HCT116 (cell line): ENCODE measurements around the gene DRC7. TPM values are rescaled to one million over a fixed set of nuclear protein-coding genes. Genes with fewer than 3 reads are reported as not detected.

ENCODE experiments used
- ATAC-seq: fragments of 200-7000 bp; cut with Tn5 transposase; 2 replicates; pipeline ENCODE4 v1.9.1; 2020; ENCODE audit warnings: mild to moderate bottlenecking, moderate library complexity
- BruUV-seq: library from RNA; stranded (reverse); fragments of 400-500 nt; replicated peaks from 2 replicates; lab custom pipeline; 2021; lab: Mats Ljungman, UMichigan
- CTCF ChIA-PET: fragments of 300-600 bp; sonication (Branson Sonifier 250); formaldehyde crosslinking; loops from one replicate; lab custom pipeline; 2021; ENCODE audit warnings: antibody characterized with exemption; lab: Charles Lee
- POLR2A ChIA-PET: fragments of 300-600, 350-600 bp; sonication (Branson Sonifier 250); formaldehyde crosslinking; loops from one replicate; lab custom pipeline; 2021; ENCODE audit warnings: antibody characterized with exemption; lab: Charles Lee
- RAD21 ChIA-PET, 2 experiments: fragments of 300-600 bp; sonication (Branson Sonifier 250); formaldehyde crosslinking; loops; one replicate each; lab custom pipeline; 2023; ENCODE audit warnings: low total read pairs in 2 of 2; ENCODE audit not compliant: uncharacterized antibody in 2 of 2, unreplicated experiment in 2 of 2, low non-redundant PET in 1 of 2; lab: Charles Lee
- DNase-seq: peaks from one replicate; pipeline ENCODE4 v3.0.0-alpha.2; 2010; ENCODE audit warnings: low read depth, low spot score
- H2AFZ ChIP-seq: fragments of 200-600 bp; shearing (Covaris generic), sonication (generic); 2 replicates; pipeline ENCODE4 v1.6.1; 2017; ENCODE audit warnings: low read depth, mixed run types, mixed read lengths, antibody characterized with exemption, low read length; ENCODE audit not compliant: poor library complexity, severe bottlenecking
- H3K27ac ChIP-seq: 2 replicates; pipeline ENCODE4 v1.5.1; 2012; ENCODE audit warnings: low read depth, low read length
- H3K27me3 ChIP-seq: fragments of 200-600 bp; sonication (generic); 2 replicates; pipeline ENCODE4 v1.6.1; 2016; ENCODE audit warnings: mixed run types, low read length, mixed read lengths; ENCODE audit not compliant: insufficient read depth
- H3K36me3 ChIP-seq, 2 experiments: fragments of 200-500 bp in 1 of 2; fragments of 200-600 bp in 1 of 2; sonication (Bioruptor generic) in 1 of 2; sonication (generic) in 1 of 2; 2 replicates each; pipeline versions ENCODE4 v1.5.1 to v1.6.1; 2014 to 2016; ENCODE audit warnings: low read length in 2 of 2, inconsistent platforms in 1 of 2, mixed read lengths in 1 of 2, mixed run types in 1 of 2; ENCODE audit not compliant: insufficient read depth in 2 of 2, control insufficient read depth in 1 of 2
- H3K4me1 ChIP-seq, 2 experiments: fragments of 200-600 bp in 1 of 2; sonication (generic) in 1 of 2; 2 replicates each; pipeline versions ENCODE4 v1.5.1 to v1.6.1; 2012 to 2017; ENCODE audit warnings: low read length in 2 of 2, inconsistent platforms in 1 of 2, mild to moderate bottlenecking in 1 of 2, mixed read lengths in 1 of 2, mixed run types in 1 of 2, moderate library complexity in 1 of 2; ENCODE audit not compliant: insufficient read depth in 2 of 2, control insufficient read depth in 1 of 2
- H3K4me2 ChIP-seq: fragments of 200-600 bp; sonication (generic); 2 replicates; pipeline ENCODE4 v1.6.1; 2017; ENCODE audit warnings: mixed run types, low read length, mixed read lengths
- H3K4me3 ChIP-seq, 2 experiments: fragments of 200-600 bp in 1 of 2; sonication (generic) in 1 of 2; replicated peaks in 1 of 2; 2 replicates each; pipeline ENCODE4 v1.5.1; 2011 to 2016; ENCODE audit warnings: low read length in 2 of 2, control low read depth in 1 of 2, low read depth in 1 of 2, mild to moderate bottlenecking in 1 of 2, mixed read lengths in 1 of 2, mixed run types in 1 of 2
- H3K79me2 ChIP-seq: fragments of 200-600 bp; sonication (generic); 2 replicates; pipeline ENCODE4 v1.6.1; 2017; ENCODE audit warnings: mild to moderate bottlenecking, mixed run types, low read length, moderate library complexity, mixed read lengths; ENCODE audit not compliant: insufficient read depth
- H3K9ac ChIP-seq: fragments of 200-600 bp; sonication (generic); 2 replicates; pipeline ENCODE4 v1.6.1; 2016; ENCODE audit warnings: low read length, mixed read lengths
- H3K9me2 ChIP-seq: fragments of 200-600 bp; sonication (generic), shearing (Covaris generic); 2 replicates; pipeline ENCODE4 v1.6.1; 2017; ENCODE audit warnings: mixed run types, mild to moderate bottlenecking, moderate library complexity; ENCODE audit not compliant: insufficient read depth
- H3K9me3 ChIP-seq, 2 experiments: fragments of 200-500 bp in 1 of 2; fragments of 200-600 bp in 1 of 2; sonication (Bioruptor generic) in 1 of 2; sonication (generic) in 1 of 2; 2 replicates each; pipeline ENCODE4 v1.6.1; 2014 to 2017; ENCODE audit warnings: low read length in 2 of 2, mixed read lengths in 2 of 2, inconsistent platforms in 1 of 2, low read depth in 1 of 2, mild to moderate bottlenecking in 1 of 2, mixed run types in 1 of 2, moderate library complexity in 1 of 2; ENCODE audit not compliant: control insufficient read depth in 1 of 2, insufficient read depth in 1 of 2
- H4K20me1 ChIP-seq: fragments of 200-600 bp; sonication (generic), shearing (Covaris generic); 2 replicates; pipeline ENCODE4 v1.6.1; 2017; ENCODE audit warnings: mixed run types, mild to moderate bottlenecking, moderate library complexity; ENCODE audit not compliant: insufficient read depth
- EGR1 ChIP-seq: IDR thresholded peaks from 2 replicates; pipeline ENCODE4 v1.6.1; 2012; ENCODE audit warnings: low read depth
- FOSL1 ChIP-seq: IDR thresholded peaks from 2 replicates; pipeline ENCODE4 v1.6.1; 2012; ENCODE audit warnings: low read depth
- POLR2AphosphoS5 ChIP-seq: IDR thresholded peaks from 2 replicates; pipeline ENCODE4 v1.6.1; 2011; ENCODE audit warnings: mild to moderate bottlenecking, low read depth, low read length, moderate library complexity
- RAD21 ChIP-seq: IDR thresholded peaks from 2 replicates; pipeline ENCODE4 v1.6.1; 2012; ENCODE audit warnings: low read depth, mild to moderate bottlenecking
- SRF ChIP-seq: IDR thresholded peaks from 2 replicates; pipeline ENCODE4 v1.6.1; 2012; ENCODE audit warnings: low read depth
- TCF7L2 ChIP-seq: IDR thresholded peaks from 2 replicates; pipeline ENCODE4 v1.7.0; 2011; ENCODE audit warnings: borderline replicate concordance, inconsistent platforms; ENCODE audit not compliant: insufficient read depth, insufficient read length; ENCODE audit errors: extremely low read depth
- ZFX ChIP-seq: fragments of 450-650 bp; IDR thresholded peaks from 2 replicates; pipeline ENCODE4 v1.6.1; 2017
- ZNF274 ChIP-seq: fragments of 200-500 bp; sonication (Bioruptor generic); IDR thresholded peaks from 2 replicates; pipeline ENCODE4 v1.6.1; 2014; ENCODE audit warnings: mild to moderate bottlenecking, low read depth, low read length, inconsistent platforms
- intact Hi-C: fragments of 100-400 bp; cut with micrococcal nuclease; formaldehyde crosslinking; loops from 2 replicates; pipeline ENCODE4 v1.10.0; 2022
- total RNA-seq: library from RNA; stranded (reverse); gene quantifications from one replicate; pipeline ENCODE4 v1.2.1, GENCODE V29; 2021; ENCODE audit not compliant: unreplicated experiment
- TF ChIP-seq, protein P1 (sequence below), 3 experiments: fragments of 200-600 bp in 1 of 3; sonication (generic) in 1 of 3; IDR thresholded peaks in 2 of 3; conservative IDR thresholded peaks in 1 of 3; 2 replicates each; pipeline ENCODE4 v1.5.1; 2012 to 2017; ENCODE audit warnings: low read depth in 2 of 3, low read length in 2 of 3, antibody characterized with exemption in 1 of 3, borderline replicate concordance in 1 of 3, control low read depth in 1 of 3, mild to moderate bottlenecking in 1 of 3, mixed read lengths in 1 of 3, mixed run types in 1 of 3, moderate library complexity in 1 of 3; ENCODE audit not compliant: insufficient read depth in 1 of 3

Gene DRC7
- total RNA-seq, 1 experiment from 2014 or later: 0.91 TPM

DNA sequence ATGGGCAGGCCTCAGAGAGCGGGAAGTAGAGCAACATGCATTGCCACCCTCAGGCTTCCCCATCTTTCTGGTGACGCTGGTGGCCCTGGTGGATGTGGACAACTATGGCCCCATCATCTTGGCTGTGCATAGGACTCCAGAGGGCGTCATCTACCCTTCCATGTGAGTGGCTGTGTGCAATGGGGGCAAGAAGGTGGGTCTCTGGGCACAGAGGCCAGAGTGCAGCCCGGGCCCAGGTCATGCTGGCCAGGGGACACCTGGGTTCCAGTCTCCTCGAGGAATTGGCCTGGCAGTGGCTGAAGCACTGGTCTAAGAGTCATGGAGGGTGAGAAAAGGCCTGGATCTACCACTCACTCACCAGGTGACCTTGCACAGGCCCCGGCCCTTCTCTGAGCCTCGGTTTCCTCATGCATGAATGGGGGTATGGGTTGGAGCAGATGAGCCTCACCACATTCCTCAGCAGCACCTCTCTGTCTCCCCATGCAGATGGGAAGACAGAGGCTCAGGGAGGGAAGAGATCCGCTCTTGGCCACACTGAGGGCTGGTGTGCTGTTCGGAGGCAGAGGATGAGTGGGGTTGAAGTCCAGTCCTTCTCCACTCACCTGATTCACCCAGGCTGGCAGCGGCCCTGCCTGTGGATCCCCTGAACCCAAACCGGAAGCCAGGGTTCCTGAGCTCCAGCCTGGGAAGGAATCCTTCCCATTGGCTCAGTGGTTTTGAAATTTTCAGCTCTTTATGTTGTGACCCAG, 33.7 kb upstream of the DRC7 start:
- ChIA-PET CTCF (no interaction called here), POLR2A (no interaction called here), RAD21 (no interaction called here)
- Histone ChIP-seq H3K4me1 (no peaks in the 10 kb centered on the region), H3K9me2 (no peaks in the 10 kb centered on the region), H3K36me3 (no peaks in the 10 kb centered on the region; a peak in 1 of 4 replicates), H3K79me2 (no peaks in the 10 kb centered on the region), H3K4me2 (no peak overlapping the region), H3K4me3 (no peak overlapping the region), H3K9ac (no peak overlapping the region), H3K27me3 (no peaks in the 10 kb centered on the region), H4K20me1 (no peaks in the 10 kb centered on the region), H2AFZ (no peak overlapping the region), H3K27ac (no peak overlapping the region), H3K9me3 (no peaks in the 10 kb centered on the region)
- no peak for TF ChIP-seq ZFX
- no peak for TF ChIP-seq ZNF274
- no peak for TF ChIP-seq FOSL1
- TF ChIP-seq POLR2AphosphoS5: no peak
- TF ChIP-seq, protein P1, sequence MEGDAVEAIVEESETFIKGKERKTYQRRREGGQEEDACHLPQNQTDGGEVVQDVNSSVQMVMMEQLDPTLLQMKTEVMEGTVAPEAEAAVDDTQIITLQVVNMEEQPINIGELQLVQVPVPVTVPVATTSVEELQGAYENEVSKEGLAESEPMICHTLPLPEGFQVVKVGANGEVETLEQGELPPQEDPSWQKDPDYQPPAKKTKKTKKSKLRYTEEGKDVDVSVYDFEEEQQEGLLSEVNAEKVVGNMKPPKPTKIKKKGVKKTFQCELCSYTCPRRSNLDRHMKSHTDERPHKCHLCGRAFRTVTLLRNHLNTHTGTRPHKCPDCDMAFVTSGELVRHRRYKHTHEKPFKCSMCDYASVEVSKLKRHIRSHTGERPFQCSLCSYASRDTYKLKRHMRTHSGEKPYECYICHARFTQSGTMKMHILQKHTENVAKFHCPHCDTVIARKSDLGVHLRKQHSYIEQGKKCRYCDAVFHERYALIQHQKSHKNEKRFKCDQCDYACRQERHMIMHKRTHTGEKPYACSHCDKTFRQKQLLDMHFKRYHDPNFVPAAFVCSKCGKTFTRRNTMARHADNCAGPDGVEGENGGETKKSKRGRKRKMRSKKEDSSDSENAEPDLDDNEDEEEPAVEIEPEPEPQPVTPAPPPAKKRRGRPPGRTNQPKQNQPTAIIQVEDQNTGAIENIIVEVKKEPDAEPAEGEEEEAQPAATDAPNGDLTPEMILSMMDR (IDR thresholded peaks at IDR 0.05 in 2 of 3, conservative IDR thresholded peaks at IDR 0.05 in 1 of 3; ENCODE audit: borderline replicate concordance in 1 of 3, insufficient read depth in 1 of 3, low read depth in 2 of 3, low read length in 2 of 3): no peak
- TF ChIP-seq SRF: no peak
- TF ChIP-seq EGR1: no peak
- no peak for TF ChIP-seq TCF7L2
- no peak for TF ChIP-seq RAD21
- DNase-seq: no peak
- ATAC-seq: no peak
- intact Hi-C loops: no loop called here
- no TSS peak for BruUV-seq
